GM21515 (cell line): ENCODE results near the gene KSR2.

Source experiments
- ATAC-seq: cut with Tn5 transposase; IDR thresholded peaks from one replicate; pipeline ENCODE4 v1.9.1; 2021; ENCODE audit not compliant: unreplicated experiment

KSR2 gene

DNA sequence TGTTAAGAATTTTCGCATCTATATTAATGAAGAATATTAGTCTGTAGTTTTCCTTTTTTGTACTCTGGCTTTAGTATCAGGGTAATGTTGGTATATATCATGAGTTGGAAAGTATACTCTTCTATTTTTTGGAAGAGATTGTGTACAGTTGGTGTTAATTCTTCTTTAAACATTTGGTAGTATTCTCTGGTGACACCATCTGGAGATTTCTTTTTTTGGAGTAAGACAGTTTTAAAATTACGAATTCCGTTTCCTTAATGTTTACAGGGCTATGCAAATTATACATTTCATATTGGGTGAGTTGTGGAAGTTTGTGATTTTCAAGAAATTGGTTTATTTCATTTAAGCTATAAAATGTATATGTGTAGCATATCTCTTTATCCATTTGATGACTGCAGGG is 423.6 kb downstream of the KSR2 start:
- no peak for ATAC-seq

DNA sequence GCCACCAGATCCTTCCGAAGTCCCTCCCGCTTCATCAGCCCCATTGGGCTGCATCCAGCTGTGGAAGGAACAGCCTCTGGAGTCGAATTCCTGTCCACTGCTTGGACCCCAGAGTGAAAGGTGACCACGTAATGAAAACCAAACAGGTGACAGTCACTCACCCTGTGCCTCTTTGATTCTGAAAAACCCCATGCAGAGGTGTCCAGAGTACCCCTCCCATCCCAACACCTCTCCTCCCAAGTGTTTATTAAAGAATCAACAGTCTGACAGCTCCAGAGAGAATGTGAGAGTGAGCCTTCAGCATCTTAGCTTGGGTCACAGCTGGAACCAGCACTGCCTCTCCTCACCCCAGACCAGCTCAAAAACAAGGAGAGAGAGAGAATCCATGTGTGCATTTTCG is 428.8 kb downstream of the KSR2 start:
- no peak for ATAC-seq

DNA sequence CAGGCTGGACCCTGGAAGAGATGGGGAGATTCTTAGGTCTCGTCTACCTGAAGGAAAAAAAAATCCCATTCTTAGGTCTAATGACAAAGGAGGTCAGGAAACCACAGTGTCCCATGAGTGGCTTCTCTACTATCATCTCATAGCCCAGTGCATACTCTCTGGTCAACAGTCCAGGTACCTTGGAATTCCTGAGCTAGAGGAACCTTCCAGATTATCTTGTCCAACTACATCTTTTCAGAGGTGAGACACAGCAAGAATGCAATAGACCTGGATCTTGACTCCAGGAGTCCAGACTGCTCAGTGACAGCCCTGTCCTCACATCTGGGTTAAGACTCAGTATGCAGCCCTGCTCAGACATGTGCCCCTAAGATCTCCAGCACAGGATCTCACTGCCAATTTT is 429.9 kb downstream of the KSR2 start:
- no peak for ATAC-seq

DNA sequence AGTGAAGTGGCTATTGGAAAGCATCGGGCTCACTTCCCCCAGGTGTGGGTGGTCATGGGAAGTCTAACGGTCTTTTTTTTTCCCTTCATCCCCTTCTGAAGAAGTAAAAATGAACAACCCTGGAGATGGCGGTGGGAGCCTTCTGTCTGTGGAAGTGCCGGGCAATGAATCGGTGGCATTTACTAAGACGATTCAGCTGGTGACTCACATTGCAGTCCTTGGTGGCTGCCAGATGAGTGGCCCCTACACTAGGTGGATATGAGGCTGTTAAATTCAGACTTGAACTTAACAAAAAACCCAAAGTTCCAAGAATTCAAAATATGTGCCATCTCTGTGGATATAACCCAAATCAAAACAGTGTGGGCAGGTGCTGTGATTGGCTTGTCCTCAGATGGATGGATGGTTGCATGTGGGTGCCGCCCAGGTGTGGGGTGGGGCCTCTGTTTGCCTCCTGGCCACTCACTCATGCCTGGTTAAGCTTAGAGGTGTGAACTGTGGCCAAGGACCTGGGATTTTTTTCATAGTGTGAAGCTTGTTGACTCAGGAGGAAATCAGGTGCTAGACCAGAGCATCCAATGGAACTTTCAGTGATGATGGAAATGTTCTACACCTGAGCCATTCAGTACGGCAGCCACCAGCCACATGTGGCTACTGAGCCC is 430.6 kb downstream of the KSR2 start:
- no peak for ATAC-seq

DNA sequence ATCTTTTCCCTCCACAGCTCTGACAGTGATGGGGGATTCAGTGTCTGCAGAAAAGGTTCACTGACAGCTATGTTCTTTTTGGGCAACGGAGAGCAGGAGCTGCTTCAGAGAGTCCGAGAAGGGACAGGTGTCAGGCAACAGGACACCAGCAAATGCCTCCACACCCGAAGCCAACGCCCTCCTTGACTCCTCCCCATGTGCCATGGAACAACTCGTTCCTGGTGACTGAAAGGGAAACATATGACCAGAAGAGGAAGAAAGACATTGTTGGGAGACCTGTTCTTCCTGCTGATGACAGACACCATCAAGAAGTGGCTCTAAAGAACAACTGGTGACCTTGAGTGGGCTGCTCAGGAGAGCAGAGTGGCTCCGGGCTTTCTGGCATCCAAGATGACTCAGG is 435.1 kb downstream of the KSR2 start:
- ATAC-seq, result no peak

DNA sequence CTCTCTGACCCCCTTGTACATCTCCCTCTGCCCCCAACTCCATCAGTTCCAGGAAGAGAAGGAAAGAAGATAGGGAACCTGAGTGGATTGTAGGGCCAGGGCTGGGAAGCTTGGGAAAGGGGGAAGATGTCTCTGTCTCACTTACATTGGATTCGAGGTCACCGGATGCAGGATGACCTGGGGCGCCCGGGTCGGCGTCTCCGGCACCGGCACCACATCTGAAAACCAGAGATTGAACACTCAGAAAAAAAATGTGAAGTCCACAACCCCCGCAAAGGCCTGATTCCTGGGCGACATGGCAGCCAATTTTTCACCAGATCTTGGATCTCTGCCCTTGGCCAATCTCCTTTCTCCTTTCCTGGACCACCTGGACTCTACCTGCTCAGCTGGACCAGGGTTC is 438.0 kb downstream of the KSR2 start:
- no peak for ATAC-seq

DNA sequence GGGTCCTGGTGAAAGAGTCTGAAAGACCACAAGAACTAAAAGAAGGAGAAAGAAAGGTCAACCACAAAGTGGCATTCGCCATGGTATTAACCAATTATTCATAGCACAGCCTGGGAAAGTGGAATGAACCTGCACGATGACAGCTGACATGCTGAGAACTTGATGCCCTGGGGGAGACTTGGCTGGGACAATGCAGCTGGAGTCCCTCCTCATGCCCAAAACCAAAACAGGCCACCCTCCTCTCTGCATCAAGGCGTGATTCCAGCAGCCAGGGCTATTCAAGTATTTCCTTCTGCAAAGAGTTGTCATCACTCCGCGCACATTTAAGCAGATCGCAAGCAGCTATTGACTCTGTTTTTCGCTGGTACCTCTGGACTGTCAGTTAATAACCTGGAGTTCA is 440.3 kb downstream of the KSR2 start:
- no peak for ATAC-seq

DNA sequence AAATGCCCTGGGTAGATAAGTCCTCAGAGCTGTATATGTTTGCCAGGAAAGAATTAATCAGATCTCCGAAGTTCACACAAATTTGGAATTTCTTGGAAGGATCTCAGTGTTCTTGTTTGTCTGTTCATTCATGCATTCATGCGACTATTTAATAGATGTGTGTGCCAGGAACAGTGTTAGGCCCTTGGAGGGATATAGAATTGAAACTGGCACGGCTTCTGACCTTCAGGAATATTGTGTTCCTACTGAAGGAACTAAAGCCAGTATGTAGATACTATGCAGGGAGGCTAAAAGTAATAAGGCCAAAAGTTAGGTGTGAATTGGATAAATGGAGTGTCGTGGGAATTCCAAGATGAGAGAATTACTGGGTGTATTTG is 441.3 kb downstream of the KSR2 start:
- no peak for ATAC-seq

DNA sequence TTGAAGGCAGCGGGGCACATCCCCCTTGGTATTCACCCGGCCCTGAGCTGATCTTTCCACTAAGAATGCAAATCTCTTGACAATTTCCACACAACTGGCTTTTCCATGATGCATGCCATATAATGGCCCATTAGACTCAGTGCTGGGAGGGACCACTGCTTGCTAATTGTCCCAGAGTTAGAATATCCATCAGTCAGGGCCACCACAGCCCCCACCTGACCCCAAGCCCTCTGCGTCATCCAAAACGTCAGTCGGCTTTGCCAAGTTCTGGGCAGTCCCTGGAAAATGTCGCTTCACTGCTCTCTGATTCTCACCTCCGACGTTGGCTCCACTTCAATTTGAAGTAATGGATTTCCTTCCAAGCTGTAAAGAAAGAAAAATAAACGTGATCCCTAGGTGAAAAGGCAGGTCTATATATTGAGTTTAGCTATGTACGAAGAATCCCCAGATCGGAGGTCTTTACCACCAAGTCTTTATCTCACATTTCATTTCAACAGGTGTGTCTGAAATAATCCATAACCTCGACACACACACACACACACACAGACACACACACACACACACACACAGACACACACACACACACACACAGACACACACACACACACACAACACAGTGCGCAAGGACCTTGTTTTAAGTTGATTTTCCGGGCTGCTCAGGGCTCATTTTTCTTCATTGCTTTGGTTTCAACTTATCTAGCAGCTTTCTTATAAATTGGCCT is 441.9 kb downstream of the KSR2 start:
- no peak for ATAC-seq

DNA sequence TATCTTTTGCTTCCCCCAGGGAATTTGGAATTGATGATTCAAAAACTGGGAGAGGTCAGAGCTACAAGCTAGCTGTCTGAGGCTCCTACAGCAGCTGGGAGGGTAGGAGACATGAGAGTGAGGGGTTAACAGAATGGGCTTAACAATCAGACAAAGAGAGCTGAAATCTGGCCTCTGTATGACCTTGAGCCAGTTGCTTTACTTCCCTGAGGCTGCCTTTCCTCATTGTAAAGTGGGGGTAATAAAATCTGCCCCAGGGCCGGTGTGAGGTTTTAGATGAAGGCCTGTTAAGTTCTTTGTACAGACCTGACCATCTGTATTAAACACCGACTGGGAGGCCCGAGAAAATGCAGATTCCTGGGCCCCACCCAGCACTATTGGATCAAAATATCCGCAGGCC is 443.0 kb downstream of the KSR2 start:
- ATAC-seq, result no peak

DNA sequence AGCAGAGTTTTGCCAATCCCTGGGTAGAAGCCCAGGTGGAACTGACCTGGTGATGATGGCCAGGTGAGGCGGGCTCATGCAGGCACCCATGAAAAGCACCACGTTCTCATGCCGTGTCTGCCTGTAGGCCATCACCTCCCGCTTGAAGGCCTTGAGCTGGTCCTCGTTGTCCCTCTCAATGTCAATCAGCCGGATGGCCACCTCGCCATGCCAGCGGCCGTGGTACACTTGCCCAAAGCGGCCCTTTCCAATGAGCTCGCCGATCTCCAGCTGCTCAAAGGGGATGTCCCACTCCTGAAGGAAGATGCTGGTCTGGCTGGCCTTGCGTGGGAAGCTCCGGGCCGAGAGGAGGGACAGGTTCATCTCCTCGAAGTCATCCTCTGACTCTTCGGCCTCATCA is 444.0 kb downstream of the KSR2 start:
- ATAC-seq, result no peak

DNA sequence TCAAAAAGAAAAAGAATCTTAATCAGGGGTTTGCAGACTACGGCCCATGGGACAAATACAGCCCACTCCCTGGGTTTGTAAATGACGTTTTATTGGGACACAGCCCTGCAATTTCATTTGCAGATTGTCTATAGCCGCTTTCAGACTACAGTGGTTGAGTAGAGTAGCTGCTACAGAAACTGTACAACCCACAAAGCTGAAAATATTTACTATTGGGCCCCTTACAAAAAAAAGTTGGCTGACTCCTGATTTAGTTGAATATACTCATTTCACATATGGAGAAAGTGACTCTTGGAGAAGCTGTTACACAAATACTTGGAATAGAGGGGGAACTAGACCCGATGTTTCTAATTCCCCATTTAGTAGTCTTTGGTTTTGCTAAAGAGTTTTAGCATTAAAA is 444.8 kb downstream of the KSR2 start:
- no peak for ATAC-seq

DNA sequence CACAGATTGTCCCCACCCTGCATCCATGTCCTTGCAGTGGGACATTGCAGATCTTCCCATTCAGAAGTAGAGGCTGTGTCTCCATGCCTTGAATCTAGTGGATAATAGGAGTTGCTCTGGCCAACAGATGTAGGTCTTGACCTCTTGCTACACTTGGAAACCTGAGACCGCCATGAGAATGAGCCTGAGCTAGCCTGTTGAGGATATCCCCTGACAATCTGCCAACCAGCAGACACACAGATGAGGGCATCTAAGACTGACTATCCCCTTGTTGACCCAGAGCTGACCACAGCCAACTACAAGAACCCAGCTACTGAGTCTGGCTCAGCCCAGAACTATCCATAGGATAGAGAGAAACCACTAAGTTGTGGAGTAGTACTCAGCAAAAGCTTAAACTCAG is 446.2 kb downstream of the KSR2 start:
- no peak for ATAC-seq

DNA sequence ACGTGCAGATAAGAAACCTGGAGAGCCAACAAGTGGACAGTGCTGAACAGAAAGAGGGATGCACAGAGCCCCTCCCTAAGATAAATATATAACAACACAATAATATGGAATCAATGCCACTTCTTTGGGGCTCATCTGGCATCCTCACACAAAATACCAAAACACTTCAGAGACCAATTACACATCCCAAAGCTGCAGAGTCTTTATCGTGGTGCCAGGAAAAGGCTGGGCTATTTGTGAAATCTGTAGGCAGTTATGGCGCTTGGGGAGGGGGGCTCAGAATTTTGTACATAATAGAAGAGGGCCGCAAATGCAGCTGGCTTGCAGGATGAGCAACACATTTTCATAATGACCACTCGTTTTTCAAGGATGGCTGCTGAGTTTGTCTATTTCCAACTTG is 446.9 kb downstream of the KSR2 start:
- ATAC-seq, result no peak

DNA sequence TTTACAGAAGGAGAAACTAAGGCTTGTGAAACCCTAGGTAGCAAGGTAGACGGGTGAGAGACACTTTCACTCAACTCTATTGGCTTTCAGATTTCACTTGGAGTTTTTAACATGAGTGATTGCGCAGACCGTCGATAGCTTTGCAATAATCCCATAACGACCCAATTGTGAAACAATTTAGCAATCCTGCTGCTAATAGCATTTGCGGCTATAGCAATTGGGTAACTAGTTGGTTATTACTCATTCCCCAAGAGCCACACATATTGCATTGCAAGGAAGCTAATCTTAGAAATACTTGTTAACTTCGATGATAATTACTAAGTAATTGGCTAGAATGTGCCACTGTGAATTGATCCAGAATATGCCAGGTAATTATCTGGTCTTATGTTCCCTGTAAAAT is 447.4 kb downstream of the KSR2 start:
- no peak for ATAC-seq

DNA sequence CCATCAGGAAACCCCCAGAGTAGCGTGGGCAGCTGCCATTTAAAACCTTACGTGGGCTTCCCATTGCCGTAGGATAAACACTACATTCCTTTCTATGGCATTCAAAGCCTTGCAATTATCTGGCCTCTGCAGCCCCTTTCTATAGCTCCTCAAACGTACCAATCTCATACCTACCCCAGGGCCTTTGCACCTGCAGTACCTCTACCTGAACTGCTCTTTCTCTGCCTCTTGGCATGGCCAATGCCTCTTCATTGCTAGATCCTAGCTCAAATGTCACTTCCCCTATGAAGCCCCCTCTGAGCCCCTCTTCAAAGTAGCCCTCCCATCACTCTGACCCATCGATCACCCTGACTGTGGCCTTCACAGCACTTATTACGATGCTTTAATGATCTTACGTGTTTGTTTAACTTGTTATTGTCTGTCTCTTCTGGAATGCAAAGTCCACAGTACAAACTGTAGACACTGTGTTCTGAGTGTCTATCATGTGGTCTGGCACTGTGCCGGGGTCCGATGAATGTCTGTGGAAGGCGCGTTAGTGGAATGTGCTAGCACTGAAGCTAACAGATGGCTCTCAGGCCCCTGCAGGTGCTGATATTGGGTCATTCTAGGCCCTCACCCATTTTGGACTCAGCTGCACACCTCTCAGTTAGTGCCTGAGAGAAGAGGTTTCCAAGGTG is 450.1 kb downstream of the KSR2 start:
- no peak for ATAC-seq

DNA sequence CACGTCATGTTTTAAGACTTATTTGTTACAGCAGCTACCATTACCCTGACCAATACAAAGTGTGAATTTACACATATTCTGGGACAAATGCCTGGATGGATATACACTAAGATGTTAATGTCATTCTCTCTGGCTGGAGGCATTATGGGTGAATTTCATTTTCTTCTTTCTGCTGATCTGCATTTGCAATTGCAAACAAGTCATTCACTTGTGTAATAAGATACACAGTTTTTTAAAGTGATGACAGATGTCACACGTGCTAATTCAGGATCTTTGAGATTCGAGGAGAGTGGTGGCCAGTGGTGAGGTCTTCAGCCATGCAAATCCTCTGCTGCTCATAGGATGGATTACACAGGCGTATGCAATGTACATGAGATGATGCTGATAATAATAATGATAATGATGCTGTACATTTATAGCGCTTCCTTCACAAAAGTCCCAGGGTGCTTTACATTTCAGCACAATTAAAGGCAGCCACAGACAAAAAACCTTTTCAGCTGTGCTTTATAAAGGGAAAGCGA is 451.5 kb downstream of the KSR2 start:
- no peak for ATAC-seq

DNA sequence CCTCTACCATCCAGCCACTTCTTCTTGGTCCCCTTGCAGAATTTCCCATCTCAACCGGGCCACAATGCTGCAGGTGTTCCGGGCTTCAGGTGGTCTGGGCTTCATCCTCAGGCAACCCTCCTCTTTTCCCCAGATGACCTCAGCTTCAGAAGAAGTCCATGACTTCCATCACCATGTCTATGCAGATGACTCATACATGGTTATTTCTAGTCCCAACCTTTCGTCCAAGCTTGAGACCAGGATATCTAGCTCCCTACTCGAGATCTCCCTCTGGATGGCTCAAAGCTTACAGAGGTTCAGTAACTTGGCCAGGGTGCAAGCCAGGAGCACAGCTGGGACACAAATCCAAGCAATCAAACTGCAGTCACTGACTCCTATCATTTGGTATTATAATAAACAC is 452.8 kb downstream of the KSR2 start:
- ATAC-seq, result no peak

DNA sequence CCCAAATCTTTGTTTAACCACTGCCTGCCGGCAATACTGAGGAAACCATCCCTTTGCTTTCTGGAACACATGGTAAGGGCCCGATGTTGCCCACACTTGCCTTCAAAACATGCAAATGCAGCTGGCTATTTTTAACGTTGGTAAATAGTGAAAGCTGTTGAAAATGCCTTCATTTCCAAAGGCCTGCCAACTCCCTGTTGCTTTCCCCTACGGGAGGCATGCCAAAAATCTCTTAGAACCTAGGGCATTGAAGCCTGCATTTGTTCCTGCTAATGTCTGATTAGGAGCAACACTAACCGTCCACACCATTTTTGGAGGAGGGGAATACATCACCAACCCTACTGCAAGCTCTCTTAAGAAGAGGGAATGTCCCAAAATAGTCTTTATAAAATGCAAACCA is 454.8 kb downstream of the KSR2 start:
- ATAC-seq, result no peak

DNA sequence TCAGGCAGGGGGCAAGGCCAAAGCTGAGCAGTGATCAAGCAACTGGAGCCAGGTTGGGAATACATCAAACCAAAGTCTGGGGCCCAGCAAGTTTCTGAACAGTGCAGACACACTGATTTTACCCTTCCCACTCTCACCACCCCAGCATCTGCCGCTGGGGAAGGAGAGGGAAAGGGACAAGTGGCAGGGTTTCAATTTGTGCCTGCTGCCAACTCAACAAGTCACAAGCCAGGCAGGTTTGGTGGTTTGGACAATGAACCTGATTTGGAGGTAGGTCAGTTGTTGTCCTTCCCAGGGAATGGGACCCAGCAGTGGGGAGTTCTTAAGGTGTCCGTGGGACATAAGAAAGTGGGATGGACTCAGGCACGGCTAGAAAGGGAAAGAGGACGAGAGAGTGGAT is 455.4 kb downstream of the KSR2 start:
- no peak for ATAC-seq

DNA sequence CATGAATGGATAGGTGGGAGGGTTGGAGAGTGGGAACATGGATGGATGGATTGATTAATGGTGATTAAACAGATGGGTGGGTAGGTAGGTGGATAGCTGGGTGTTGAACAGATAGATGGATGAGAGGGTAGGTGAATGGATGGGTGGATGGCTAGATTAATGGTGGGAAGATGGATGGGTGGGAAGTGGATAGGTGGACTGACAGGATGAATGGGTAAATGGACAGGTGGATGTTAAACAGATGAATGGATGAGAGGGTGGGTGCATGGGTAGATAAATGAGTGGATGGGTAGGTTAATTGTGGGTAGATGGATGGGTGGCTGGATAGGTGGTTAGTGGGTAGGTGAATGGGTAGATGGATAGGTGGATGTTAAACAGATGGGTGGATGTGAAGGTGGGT is 460.3 kb downstream of the KSR2 start:
- no peak for ATAC-seq

DNA sequence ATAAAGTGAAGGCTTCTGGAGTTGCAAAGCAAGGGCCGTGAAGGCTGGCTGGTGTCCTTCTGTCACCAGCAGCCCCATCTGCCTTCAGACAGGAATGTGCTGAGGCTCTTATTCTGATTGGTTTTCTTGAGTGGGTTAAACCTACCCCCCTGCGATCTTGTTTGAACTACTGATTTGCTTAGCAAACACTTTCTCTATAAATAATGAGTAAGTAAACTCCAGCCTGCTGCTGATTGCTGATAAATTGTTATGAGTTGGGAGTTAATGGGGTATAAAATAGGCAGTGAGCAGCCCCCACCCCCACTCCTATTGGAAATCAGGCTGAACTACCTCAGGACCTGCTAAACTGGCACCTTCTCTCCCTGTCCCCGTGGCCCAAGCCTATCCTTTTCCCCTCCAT is 461.2 kb downstream of the KSR2 start:
- no peak for ATAC-seq
